IPS DF 6.9 (cell line): Measurements from ENCODE around the gene GRM7.
A peak's percentile ranks its signal among the peaks of the same experiment; 100 is the strongest.

Experiments used
- DNase-seq: peaks from one replicate; pipeline ENCODE4 v3.0.0-alpha.2; 2013; ENCODE audit warnings: low read depth, low spot score
- H3K27ac ChIP-seq: one replicate; pipeline ENCODE4 v1.5.1; 2013; ENCODE audit warnings: low read length, control low read depth
- H3K27me3 ChIP-seq: 2 replicates; pipeline ENCODE4 v1.6.1; 2013; ENCODE audit warnings: mild to moderate bottlenecking, low read length; ENCODE audit not compliant: control insufficient read depth, insufficient read depth
- H3K36me3 ChIP-seq: 2 replicates; pipeline ENCODE4 v1.6.1; 2013; ENCODE audit warnings: low read length; ENCODE audit not compliant: control insufficient read depth, insufficient read depth
- H3K4me1 ChIP-seq: 2 replicates; pipeline ENCODE4 v1.6.1; 2013; ENCODE audit warnings: low read length; ENCODE audit not compliant: control insufficient read depth, insufficient read depth
- H3K4me3 ChIP-seq: 2 replicates; pipeline ENCODE4 v1.5.1; 2013; ENCODE audit warnings: mild to moderate bottlenecking, low read length
- H3K9me3 ChIP-seq: 2 replicates; pipeline ENCODE4 v1.6.1; 2013; ENCODE audit warnings: low read length, inconsistent platforms; ENCODE audit not compliant: control insufficient read depth, insufficient read depth
- WGBS: extraction: QIAGEN DNeasy Blood & Tissue Kit; methylation state at CpG from one replicate; pipeline ENCODE4 v1.1.7; 2013; ENCODE audit warnings: mixed read lengths, missing lambda C conversion rate; ENCODE audit not compliant: insufficient read length, insufficient coverage; 5-methylcytosine and 5-hydroxymethylcytosine counted together

Gene GRM7

DNA sequence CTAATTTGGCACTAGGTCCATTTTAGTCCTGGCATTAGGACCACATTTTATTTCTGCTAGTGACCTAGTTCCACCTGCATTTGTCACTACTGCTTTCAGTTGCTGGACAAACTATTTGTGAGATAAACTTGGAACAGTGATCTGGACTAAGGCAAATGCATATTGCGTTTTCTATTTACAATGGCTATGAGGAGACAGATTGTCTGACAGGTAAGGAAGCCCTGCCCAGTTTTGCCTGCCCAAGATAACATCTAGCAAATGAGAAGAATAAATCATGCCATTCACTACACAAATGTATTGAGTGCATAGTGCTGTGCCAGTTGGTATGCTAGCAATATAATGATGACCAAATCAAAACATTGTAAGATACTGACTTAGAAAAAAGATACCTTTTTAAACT lies 245.7 kb downstream of the GRM7 start:
- no peaks in the 10 kb centered on the region for H3K4me1 ChIP-seq
- H3K9me3 ChIP-seq: no peaks in the 10 kb centered on the region; the same call in 1 of the 2 replicates
- DNase-seq: no peak
- WGBS: no CpG with 5 or more reads among the region's 1 CpG
- H3K27ac ChIP-seq: no peak overlapping the region
- no peaks in the 10 kb centered on the region for H3K27me3 ChIP-seq
- no peaks in the 10 kb centered on the region for H3K36me3 ChIP-seq
- no peak overlapping the region for H3K4me3 ChIP-seq

DNA sequence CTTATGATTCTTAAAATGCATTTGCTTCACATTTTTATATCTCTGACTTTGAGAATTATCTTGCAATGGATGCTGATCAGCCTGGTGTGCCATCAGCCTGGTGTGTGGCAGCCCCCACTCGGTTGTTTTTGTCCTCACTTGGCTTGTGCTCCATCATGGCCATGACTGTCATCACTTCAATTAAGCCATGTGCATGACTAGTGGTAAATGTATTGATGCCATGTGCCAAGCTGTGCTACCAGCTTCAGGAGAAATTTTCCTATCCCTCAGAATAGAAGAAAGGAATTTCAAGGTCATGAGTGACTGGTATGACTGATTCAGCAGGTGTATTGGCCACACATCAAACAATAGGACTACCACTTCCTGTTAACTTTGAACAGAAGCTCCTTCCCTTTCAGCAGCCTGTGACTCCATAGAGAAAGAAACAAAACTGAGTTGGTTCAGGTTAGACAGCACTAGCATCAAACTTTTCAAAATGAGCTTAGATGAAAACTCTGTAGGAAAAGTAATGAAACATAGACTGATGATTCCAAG lies 251.7 kb downstream of the GRM7 start:
- Histone ChIP-seq H3K4me1 (no peaks in the 10 kb centered on the region), H3K4me3 (no peak overlapping the region), H3K9me3 (no peaks in the 10 kb centered on the region; the same call in 1 of the 2 replicates), H3K36me3 (no peaks in the 10 kb centered on the region), H3K27ac (no peak overlapping the region), H3K27me3 (no peaks in the 10 kb centered on the region)
- no CpG with 5 or more reads among the region's 1 CpG for WGBS
- no peak for DNase-seq

DNA sequence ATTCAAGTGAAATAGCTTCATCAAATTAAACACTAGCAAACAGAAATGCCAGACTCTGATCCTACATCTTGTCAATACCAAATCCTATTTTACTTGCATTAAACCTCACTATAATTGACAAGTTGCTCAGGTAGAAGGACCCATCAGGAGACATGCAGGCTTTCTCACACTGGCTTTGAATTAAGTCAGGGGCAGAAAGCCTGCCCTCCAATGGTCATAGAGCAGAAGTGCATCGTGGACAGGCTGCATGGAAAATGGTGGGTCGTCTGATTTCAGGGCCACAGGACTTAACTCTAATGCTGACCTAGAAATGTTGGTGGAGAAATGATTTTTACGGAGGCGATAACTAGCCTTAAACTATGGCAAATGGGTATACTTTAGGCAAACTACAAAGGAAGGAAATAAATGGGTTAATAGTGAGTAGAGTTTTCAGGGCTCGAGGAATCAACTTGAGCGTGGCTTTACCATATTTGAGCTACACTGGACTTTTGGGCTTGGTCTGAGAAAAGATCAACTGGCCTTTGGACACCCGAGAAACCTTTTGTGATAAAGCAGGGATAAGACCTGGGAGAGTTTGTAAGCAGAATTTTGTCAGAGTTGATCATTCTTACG lies 283.9 kb downstream of the GRM7 start:
- no CpG with 5 or more reads among the region's 8 CpGs for WGBS
- Histone ChIP-seq H3K27me3 (no peaks in the 10 kb centered on the region; the same call in 1 of the 2 replicates), H3K4me1 (no peaks in the 10 kb centered on the region), H3K4me3 (no peak overlapping the region), H3K36me3 (no peaks in the 10 kb centered on the region), H3K9me3 (no peaks in the 10 kb centered on the region; the same call in 1 of the 2 replicates), H3K27ac (no peak overlapping the region)
- peak; percentile 1 for DNase-seq

DNA sequence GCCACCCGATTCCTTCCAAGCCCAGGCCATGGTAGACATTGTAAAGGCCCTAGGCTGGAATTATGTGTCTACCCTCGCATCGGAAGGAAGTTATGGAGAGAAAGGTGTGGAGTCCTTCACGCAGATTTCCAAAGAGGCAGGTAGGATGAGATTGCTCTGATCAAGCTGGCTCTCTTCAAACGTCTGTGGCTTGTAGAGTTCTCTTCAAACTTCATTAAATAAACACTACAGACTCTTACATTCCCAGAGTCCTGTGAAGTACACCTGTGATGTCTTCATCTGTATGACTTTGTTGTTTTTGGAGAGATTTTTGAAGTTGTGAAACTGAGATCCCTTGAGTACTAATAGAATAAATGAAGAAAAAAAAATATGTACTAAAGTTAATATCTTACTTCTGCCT lies 285.6 kb downstream of the GRM7 start:
- Histone ChIP-seq H3K4me1 (no peaks in the 10 kb centered on the region), H3K9me3 (no peaks in the 10 kb centered on the region; the same call in 1 of the 2 replicates), H3K36me3 (no peaks in the 10 kb centered on the region), H3K27me3 (no peaks in the 10 kb centered on the region; the same call in 1 of the 2 replicates), H3K27ac (no peak overlapping the region), H3K4me3 (no peak overlapping the region)
- DNase-seq: no peak
- no CpG with 5 or more reads among the region's 5 CpGs for WGBS

DNA sequence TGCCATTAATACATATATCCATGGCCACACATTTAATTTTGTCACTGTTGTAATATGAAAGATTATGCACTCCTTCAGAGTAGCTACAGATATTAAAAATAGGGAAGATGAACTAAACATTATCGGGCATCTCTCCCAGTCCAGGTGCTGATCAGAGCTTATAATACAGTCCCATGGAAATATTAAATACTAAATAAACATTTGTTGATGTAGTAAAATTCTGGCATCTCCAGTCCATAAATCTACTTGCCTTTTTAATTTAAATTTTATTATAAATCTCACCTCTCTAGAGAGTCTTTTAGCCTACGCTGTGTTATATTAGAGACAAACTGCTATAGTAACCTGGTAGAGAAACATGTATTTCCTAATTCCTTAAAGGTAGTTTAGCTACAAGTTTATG lies 297.6 kb downstream of the GRM7 start:
- no CpG with 5 or more reads among the region's 2 CpGs for WGBS
- no peaks in the 10 kb centered on the region; the same call in none of the 2 replicates for H3K9me3 ChIP-seq

GRCh38 chr3:7160689-7161088 lies 299.8 kb downstream of the GRM7 start:
- H3K4me1 ChIP-seq: no peaks in the 10 kb centered on the region
- no CpG with 5 or more reads among the region's 2 CpGs for WGBS
- DNase-seq: no peak
- no peaks in the 10 kb centered on the region for H3K27me3 ChIP-seq
- no peak overlapping the region for H3K4me3 ChIP-seq
- no peaks in the 10 kb centered on the region for H3K36me3 ChIP-seq
- no peak overlapping the region for H3K27ac ChIP-seq
- no peaks in the 10 kb centered on the region; the same call in none of the 2 replicates for H3K9me3 ChIP-seq

More for the DNA sequence above, 297.6 kb downstream of the GRM7 start:
- no peak overlapping the region for H3K4me3 ChIP-seq
- no peaks in the 10 kb centered on the region for H3K27me3 ChIP-seq
- H3K4me1 ChIP-seq: no peaks in the 10 kb centered on the region
- no peak overlapping the region for H3K27ac ChIP-seq
- no peaks in the 10 kb centered on the region for H3K36me3 ChIP-seq
- DNase-seq: no peak

DNA sequence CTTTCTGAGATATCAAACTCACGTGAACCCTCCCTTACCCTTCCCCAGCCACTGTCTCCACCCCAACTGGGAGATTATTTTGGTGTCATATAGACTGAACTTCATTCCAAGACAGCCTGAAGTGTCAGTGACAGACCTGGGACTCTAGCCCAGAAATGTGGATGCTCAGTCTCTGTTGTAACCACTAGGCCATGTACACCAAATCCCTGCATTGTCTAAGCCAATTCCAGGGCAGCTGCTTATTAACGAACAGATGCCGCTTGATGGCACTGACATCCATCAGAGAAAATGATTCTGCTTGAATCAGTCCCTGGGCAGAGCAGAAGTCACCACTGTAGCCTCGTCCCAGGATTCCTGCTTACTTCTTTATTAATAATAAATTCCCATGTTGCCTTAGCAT lies 305.5 kb downstream of the GRM7 start:
- Histone ChIP-seq H3K9me3 (no peaks in the 10 kb centered on the region; the same call in 1 of the 2 replicates), H3K4me1 (no peaks in the 10 kb centered on the region)
- no CpG with 5 or more reads among the region's 4 CpGs for WGBS

GRCh38 chr3:7171493-7171892 lies 310.6 kb downstream of the GRM7 start:
- H3K36me3 ChIP-seq: no peaks in the 10 kb centered on the region
- no peaks in the 10 kb centered on the region for H3K4me1 ChIP-seq
- H3K27ac ChIP-seq: no peak overlapping the region
- WGBS: no CpG with 5 or more reads among the region's 4 CpGs
- no peak for DNase-seq
- H3K27me3 ChIP-seq: no peaks in the 10 kb centered on the region
- no peaks in the 10 kb centered on the region; the same call in 1 of the 2 replicates for H3K9me3 ChIP-seq
- H3K4me3 ChIP-seq: no peak overlapping the region

More for the DNA sequence above, 305.5 kb downstream of the GRM7 start:
- no peak for DNase-seq
- Histone ChIP-seq H3K27ac (no peak overlapping the region), H3K36me3 (no peaks in the 10 kb centered on the region), H3K4me3 (no peak overlapping the region), H3K27me3 (no peaks in the 10 kb centered on the region)

GRCh38 chr3:7172996-7173395 lies 312.1 kb downstream of the GRM7 start:
- H3K27me3 ChIP-seq: no peaks in the 10 kb centered on the region
- no peaks in the 10 kb centered on the region; the same call in 1 of the 2 replicates for H3K9me3 ChIP-seq
- H3K36me3 ChIP-seq: no peaks in the 10 kb centered on the region
- no peak for DNase-seq
- H3K27ac ChIP-seq: no peak overlapping the region
- no peaks in the 10 kb centered on the region for H3K4me1 ChIP-seq
- H3K4me3 ChIP-seq: no peak overlapping the region
- WGBS: no CpG with 5 or more reads among the region's 4 CpGs

GRCh38 chr3:7188551-7188950 lies 327.6 kb downstream of the GRM7 start:
- Histone ChIP-seq H3K9me3 (no peaks in the 10 kb centered on the region), H3K27me3 (no peaks in the 10 kb centered on the region), H3K4me1 (no peaks in the 10 kb centered on the region), H3K27ac (no peak overlapping the region), H3K4me3 (no peak overlapping the region), H3K36me3 (no peaks in the 10 kb centered on the region)
- WGBS: no CpG with 5 or more reads among the region's 1 CpG
- no peak for DNase-seq

DNA sequence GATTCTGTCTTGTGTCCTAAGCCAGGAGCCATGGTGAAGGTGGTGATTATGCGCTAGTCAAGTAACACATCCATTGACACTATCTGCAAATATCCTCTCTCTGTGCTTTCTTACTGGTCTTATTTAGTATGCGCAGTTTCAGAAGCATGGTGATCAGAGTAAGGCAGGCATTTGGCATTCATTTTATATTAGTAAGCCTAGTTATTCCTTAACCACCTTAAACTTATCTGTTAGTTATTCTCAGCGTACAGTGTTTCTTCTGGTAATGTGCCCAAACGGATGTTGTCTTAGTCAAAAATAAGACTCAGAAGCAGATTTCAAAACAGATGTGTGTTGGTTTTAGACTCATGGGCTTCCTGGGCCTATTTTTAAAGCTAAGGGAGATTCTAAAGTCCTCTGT lies 329.2 kb downstream of the GRM7 start:
- no peaks in the 10 kb centered on the region for H3K27me3 ChIP-seq
- H3K4me3 ChIP-seq: no peak overlapping the region
- WGBS: no CpG with 5 or more reads among the region's 4 CpGs
- no peak for DNase-seq
- no peaks in the 10 kb centered on the region for H3K4me1 ChIP-seq
- no peaks in the 10 kb centered on the region for H3K36me3 ChIP-seq
- H3K27ac ChIP-seq: no peak overlapping the region
- no peaks in the 10 kb centered on the region for H3K9me3 ChIP-seq
